Omental fat pad (tissue), 4 donors: Measurements from ENCODE around the gene CLEC16A. TPM values are rescaled to one million over a fixed set of nuclear protein-coding genes. Genes with fewer than 3 reads are reported as not detected.
"Not testable (repeated sequence)": the region's sequence is repeated elsewhere in the genome, so short reads cannot be mapped to it uniquely, and the experiment has no call there.

Experiments used
- ATAC-seq: fragments of 150-250 bp; one replicate; pipeline ENCODE4 v1.9.1; 2016; ENCODE audit warnings: mild to moderate bottlenecking, moderate library complexity; ENCODE audit not compliant: low FRiP score
- DNase-seq: peaks from one replicate; pipeline ENCODE4 v3.0.0-alpha.2; 2019; ENCODE audit warnings: low spot score
- total RNA-seq, 4 donors: library from RNA; depleted of rRNA; stranded (reverse); fragments of >200 nt; gene quantifications; one replicate each; pipeline ENCODE4 v1.1.0, GENCODE V29; 2016
- TF ChIP-seq, protein P1 (sequence below), 3 donors: fragments of 450-650 bp; IDR thresholded peaks; one replicate each; pipeline ENCODE4 v1.5.1; 2016 to 2017; ENCODE audit warnings: antibody characterized with exemption in 3 of 3, mild to moderate bottlenecking in 3 of 3, moderate library complexity in 2 of 3

Gene CLEC16A
- total RNA-seq, 4 donors from 2014 or later, result 24.0 to 36.9 (median 29.5) TPM

DNA sequence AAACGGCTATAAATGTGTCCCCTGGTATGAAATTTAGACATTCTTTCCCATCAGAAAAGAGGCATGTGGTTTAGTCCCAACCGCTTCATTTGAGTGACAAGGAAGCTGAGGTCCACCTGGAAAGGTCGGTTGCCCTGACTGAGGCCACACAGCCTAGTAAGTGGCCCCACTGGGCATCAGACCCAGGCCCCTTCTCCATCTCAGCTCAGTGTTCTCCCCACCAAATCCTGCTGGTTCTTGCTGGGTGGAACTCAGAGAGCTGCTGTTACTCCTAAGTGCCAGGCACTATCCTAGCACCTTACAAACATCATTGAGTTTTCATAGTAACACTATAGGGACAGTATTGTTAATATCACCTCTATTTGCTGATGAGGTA is 158.1 kb downstream of the CLEC16A start:
- no peak for ATAC-seq
- no peak for DNase-seq
- TF ChIP-seq, protein P1, sequence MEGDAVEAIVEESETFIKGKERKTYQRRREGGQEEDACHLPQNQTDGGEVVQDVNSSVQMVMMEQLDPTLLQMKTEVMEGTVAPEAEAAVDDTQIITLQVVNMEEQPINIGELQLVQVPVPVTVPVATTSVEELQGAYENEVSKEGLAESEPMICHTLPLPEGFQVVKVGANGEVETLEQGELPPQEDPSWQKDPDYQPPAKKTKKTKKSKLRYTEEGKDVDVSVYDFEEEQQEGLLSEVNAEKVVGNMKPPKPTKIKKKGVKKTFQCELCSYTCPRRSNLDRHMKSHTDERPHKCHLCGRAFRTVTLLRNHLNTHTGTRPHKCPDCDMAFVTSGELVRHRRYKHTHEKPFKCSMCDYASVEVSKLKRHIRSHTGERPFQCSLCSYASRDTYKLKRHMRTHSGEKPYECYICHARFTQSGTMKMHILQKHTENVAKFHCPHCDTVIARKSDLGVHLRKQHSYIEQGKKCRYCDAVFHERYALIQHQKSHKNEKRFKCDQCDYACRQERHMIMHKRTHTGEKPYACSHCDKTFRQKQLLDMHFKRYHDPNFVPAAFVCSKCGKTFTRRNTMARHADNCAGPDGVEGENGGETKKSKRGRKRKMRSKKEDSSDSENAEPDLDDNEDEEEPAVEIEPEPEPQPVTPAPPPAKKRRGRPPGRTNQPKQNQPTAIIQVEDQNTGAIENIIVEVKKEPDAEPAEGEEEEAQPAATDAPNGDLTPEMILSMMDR (IDR thresholded peaks at IDR 0.05), result no peak

DNA sequence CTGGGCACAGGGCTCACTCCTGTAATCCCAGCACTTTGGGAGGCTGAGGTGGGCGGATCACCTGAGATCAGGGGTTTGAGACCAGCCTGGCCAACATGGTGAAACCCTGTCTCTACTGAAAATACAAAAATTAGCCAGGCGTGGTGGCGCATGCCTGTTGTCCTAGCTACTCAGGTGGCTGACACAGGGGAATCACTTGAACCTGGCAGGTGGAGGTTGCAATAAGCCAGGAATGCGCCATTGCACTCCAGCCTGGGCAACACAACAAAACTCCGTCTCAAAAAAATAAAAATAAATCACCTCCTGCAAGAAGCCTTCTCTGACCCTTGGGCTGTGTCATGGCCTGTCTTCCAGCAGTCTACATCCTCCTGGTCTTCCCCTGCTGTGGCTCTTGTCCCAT is 158.9 kb downstream of the CLEC16A start:
- not testable (repeated sequence) for ATAC-seq, DNase-seq

DNA sequence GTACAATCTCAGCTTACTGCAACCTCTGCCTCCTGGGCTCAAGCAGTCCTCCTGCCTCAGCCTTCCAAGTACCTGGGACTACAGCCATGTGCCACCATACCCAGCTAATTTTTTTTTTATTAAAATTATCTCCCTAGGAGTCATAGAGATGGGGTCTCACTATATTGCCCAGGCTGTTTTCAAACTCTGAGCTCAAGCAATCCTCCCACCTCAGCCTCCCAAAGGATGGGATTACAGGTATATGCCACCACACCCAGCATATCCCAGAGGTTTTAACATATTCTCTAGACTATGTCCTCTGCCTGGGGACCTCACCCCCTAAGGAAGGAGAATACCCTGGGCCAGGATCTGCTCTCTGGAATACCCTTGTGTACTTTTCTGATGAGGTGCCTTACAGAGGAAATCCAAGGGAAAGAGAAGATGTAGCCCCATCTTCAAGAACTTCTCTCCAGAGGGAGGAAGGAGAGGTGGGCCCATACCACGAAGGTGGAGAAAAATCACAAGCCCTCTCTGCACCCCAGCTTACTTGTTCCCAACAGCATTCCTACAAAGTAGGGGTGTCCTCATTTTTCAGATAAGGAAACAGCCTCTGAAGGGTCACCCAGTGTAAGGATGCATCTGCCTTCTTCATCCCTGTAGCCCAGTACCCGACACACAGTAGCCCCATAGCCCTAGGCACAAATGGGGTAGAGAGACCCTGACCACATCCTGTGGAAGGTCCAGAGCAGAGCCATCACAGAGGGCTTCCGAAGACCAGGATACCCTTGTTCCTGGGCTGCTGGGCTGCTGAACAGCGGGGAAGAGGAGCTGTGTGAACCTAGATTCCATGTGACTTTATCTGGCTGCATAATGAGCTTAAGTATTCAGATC is 160.0 kb downstream of the CLEC16A start:
- DNase-seq (no peak), ATAC-seq (peak; percentile 2)
- TF ChIP-seq, protein P1 (IDR thresholded peaks at IDR 0.05), result no peak

DNA sequence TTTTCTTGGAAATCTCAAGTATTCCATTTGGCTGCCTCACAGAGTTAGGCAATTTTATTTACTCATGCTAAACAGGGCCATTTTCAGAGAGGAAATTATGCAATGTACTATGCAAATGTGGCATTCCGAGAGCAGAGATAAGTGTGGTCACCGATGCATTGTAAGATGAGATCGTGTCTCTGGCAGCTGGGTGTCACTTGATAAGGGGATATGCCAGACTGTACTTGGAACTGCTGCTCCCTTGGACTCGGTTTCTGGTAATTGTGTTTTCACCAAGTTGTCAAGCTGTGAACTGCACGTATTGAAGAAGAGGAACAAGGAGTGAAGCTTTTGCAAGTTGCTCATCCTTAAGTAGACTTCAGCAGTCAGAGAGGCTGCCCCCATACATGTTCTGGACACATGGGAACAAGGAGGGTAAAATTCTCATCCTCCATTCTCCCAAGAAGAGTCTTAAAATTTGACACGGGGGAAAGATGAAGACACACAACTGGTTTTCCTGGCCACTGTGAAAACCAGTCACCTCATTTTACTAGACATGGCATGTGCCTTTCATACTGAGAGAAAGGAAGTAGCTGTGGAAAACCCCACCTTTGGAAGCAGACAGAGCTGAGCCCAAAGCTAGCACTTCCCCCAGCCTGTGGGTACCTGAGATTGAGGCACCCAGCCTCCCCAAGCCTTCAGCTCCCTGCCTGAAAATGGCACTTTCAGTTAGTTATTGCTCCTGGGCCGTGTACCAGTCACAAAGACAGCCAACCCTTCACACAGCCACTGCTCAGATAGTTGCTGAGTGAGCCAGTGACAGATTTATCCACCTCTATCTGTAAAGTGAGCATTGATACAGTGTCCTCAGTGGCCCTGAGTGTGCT is 160.9 kb downstream of the CLEC16A start:
- no peak for DNase-seq
- TF ChIP-seq, protein P1 (IDR thresholded peaks at IDR 0.05), result no peak
- ATAC-seq, result peak; percentile 76

DNA sequence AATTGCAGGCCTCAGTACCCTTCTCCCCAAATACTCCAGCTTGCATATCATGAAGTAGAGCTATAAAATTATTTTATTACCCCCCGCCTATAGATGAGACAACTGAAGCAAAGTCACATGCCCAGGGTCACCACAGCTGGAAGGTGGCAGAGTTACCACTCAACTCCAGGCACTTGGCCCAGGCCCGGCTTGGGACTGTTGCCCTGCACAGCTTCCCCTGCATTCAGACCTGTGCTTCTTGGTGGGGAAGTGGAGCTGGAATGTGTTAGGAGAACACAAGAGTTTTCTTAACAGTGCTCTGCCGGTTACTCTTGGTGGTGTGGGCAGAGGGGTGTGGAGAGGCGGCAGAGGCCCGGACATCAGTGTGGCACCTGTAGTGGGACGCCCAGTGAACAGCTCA is 162.4 kb downstream of the CLEC16A start:
- no peak for DNase-seq
- no peak for ATAC-seq
- TF ChIP-seq, protein P1 (IDR thresholded peaks at IDR 0.05), result no peak

DNA sequence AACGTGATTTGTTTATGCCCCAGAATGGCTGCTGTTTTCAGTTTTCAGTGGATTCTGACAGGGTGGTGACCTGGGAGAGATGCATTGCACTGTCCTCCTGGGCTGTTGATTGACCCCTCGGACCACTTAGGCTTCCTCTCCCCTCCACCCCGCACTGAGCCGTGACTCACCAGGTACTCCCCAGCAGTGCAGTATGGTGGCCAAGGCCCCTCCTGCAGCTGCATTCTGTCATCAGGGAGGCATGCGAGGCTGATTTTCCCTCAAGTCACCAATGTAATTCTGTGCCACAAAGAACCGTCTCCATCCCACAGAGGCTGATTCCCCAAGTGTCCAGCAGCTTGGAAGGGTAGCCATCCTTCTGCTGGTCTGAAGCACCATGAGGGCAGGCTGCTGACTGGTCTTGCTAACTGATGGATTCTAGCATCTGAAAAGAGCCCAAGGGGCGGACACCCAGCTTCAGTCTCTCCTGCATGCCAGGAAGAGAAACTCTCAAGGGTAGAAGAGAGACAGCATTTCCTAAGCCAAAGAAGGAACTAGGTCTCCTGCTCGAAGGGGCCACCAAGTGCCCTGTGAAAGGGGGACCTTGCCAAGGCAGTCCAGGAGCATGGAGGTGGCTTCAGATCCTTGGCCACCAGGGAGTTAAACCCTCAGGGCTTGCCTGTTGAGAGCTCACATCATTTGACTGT is 163.6 kb downstream of the CLEC16A start:
- ATAC-seq, result no peak
- no peak for DNase-seq
- TF ChIP-seq, protein P1 (IDR thresholded peaks at IDR 0.05), result no peak

DNA sequence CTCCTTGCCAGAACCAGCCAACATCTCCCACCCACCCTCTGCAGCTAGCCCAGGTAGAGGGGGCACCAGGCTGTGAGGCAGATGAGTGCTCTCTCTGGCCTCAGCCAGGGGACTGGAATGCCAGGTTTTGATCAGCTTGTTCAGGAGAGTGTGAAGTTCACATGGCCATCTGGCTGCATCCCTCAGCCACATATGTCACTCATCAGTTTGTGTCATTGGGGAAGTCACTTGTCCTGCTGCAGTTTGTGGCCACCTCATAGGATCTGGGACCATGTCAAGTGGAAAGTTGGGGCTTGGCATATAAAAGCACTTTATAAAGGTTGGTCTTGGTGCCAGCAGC is 164.1 kb downstream of the CLEC16A start:
- TF ChIP-seq, protein P1 (IDR thresholded peaks at IDR 0.05), result no peak
- ATAC-seq (no peak), DNase-seq (no peak)
